NT2/D1 (cell line): ENCODE measurements around the gene WDFY4.

Source experiments
- SUZ12 ChIP-seq: IDR thresholded peaks from 2 replicates; pipeline ENCODE4 v1.6.1; 2011; ENCODE audit not compliant: insufficient read length, insufficient read depth; ENCODE audit errors: extremely low read depth
- YY1 ChIP-seq: IDR thresholded peaks from 2 replicates; pipeline ENCODE4 v1.6.1; 2011; ENCODE audit not compliant: insufficient read length, insufficient read depth
- ZNF274 ChIP-seq: IDR thresholded peaks from 2 replicates; pipeline ENCODE4 v1.6.1; 2011; ENCODE audit warnings: mild to moderate bottlenecking, low read depth, low read length

GRCh38 chr10:48805848-48806247 lies 121.2 kb downstream of the WDFY4 start:
- no peak for TF ChIP-seq YY1
- no peak for TF ChIP-seq ZNF274
- no peak for TF ChIP-seq SUZ12
